ENCODE results near the gene LRRC75A.

LRRC75A gene

DNA sequence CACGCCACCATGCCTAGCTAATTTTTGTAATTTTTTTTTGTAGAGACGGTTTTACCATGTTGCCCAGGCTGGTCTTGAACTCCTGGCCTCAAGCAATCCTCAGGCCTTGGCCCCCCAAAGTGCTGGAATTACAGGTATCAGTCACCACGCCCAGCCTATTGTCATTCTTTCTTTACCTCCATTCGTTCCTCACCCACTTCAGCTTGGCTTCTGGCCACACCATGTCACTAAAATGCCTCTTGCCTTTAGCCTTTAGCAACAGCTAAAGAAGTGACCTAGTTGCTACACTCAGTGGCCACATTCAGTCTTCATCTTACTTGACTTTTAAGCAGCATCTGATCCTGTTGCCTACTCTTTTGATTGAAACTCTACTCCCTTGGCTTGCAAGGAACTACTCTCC, 3.6 kb upstream of the LRRC75A start:
- no peak for DNase-seq (ENCODE audit: extremely low spot score, insufficient read length, low read depth)
- FAIRE-seq, result no peak

DNA sequence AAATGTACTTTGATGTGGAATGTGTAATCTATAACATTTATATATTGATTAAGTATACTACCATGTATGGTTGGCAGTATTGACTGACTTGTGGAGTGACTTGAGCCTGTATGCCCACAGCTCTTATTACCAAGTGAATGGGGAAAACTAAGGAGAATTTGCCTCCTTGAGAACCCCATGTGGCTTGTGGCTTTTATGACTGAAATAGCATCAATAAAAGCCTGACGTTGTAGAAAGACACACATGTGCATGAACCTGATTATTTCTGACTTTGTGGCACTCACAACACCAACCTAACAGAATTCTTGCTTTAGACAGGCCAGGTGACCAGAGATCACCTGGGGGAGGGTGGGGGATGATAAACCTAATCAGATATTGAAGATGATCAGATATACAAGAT, 2.1 kb upstream of the LRRC75A start:
- FAIRE-seq, result no peak
- no peak for DNase-seq (ENCODE audit: extremely low spot score, insufficient read length, low read depth)

- DNase-seq (ENCODE audit: extremely low spot score, insufficient read length, low read depth) (no peak), FAIRE-seq (no peak)
Measured at GRCh38 chr17:16493531-16494046, 1.6 kb upstream of the LRRC75A start.

GRCh38 chr17:16492613-16493530, 879 bp upstream of the LRRC75A start:
- FAIRE-seq, result no peak
- DNase-seq (ENCODE audit: extremely low spot score, insufficient read length, low read depth), result no peak

DNA sequence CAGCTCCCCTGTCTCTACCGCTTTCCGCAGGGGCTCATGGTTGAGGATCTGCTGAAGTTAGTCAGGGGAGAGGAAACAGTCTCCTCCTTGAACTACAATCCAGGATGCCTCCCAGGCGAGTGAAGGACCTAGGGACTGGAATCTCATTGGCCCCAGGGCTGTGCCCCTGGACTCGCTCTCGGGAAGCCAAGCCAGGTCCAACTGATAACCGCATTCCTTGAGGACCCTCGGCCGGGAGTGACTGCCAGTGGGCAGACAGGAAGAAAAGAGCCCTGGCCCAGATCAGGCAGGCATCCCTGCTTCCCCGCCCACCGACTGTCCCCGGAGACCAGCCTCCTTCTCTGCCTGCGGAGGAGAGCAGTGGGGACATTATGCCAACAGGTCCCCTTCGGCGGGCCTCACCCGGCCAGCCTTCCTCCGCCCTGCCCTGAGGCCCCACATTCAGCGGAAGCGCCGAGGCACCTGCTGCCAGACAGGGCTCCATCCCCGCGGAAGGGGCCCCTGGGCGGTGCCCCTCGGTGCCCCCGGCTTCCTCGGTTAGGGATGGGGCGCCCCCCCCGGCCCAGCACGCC, 776 bp downstream of the LRRC75A start:
- FAIRE-seq, result no peak
- DNase-seq (ENCODE audit: extremely low spot score, insufficient read length, low read depth), result no peak

- no peak for FAIRE-seq
- no peak for DNase-seq (ENCODE audit: extremely low spot score, insufficient read length, low read depth)
Measured at GRCh38 chr17:16489431-16489830, 2.6 kb downstream of the LRRC75A start.

DNA sequence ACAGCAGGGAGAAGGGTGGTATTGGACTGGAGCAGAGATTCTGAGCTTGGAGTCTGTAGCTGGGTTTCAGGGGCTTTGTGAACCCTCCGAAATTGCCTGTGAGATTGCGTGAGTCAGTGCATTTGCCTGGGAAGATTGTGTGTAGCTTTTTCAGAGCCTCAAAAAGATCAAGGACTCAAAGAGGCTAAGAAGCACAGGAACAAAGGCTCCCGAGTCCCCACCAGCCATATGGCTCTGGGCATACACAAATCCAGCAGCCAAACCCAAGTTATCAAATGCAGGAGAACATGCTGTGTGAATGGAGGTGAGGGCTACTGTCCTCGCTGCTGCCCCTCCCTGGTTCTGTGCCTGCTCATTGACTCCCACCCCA, 3.0 kb downstream of the LRRC75A start:
- FAIRE-seq (no peak), DNase-seq (ENCODE audit: extremely low spot score, insufficient read length, low read depth) (no peak)

GRCh38 chr17:16488186-16488967, 3.6 kb downstream of the LRRC75A start:
- no peak for DNase-seq (ENCODE audit: extremely low spot score, insufficient read length, low read depth)

GRCh38 chr17:16486373-16487250, 5.4 kb downstream of the LRRC75A start:
- DNase-seq (ENCODE audit: extremely low spot score, insufficient read length, low read depth) (no peak), FAIRE-seq (no peak)

More at GRCh38 chr17:16488186-16488967, 3.6 kb downstream of the LRRC75A start:
- no peak for FAIRE-seq

DNA sequence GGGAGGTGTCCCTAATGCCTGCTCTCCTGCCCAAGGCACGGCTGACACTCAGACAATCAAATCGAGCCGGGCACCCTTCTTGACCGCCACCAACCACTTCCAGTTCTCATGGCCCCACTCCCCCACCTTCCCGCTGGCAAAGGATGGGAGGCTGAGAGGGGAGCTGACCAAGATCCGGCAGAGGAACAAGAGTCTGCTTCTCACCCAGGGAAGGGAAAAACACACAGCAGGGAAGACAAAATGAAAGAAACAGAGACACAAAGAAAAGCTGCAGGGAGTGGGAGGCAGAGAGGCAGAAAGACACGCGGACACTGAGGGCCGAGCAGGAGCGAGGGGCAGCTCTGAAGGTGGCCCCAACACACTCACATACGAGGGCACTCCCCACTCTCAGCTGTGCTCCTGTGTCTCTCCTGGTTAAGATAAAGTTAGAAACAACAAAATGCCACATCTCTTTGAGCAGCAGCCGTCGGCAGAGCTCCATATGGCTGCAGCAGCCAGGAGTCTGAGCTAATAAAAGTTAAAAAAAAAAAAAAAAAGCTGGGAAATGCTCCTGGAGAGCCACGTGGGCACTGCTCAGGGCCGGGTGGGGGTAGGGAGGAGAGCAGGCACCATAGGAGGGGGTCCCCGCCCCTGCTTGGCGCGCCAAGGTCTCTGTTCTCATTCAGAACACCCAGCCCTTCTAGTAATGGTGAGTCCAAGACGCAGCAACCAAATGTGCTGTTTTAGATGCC, 7.4 kb downstream of the LRRC75A start:
- DNase-seq (ENCODE audit: extremely low spot score, insufficient read length, low read depth) (no peak), FAIRE-seq (no peak)

GRCh38 chr17:16483021-16483645, 8.9 kb downstream of the LRRC75A start:
- no peak for FAIRE-seq
- DNase-seq (ENCODE audit: extremely low spot score, insufficient read length, low read depth), result no peak

GRCh38 chr17:16482253-16482652, 9.7 kb downstream of the LRRC75A start:
- FAIRE-seq (no peak), DNase-seq (ENCODE audit: extremely low spot score, insufficient read length, low read depth) (no peak)

- DNase-seq (ENCODE audit: extremely low spot score, insufficient read length, low read depth) (no peak), FAIRE-seq (no peak)
Measured at GRCh38 chr17:16480995-16481394, 11.0 kb downstream of the LRRC75A start.

DNA sequence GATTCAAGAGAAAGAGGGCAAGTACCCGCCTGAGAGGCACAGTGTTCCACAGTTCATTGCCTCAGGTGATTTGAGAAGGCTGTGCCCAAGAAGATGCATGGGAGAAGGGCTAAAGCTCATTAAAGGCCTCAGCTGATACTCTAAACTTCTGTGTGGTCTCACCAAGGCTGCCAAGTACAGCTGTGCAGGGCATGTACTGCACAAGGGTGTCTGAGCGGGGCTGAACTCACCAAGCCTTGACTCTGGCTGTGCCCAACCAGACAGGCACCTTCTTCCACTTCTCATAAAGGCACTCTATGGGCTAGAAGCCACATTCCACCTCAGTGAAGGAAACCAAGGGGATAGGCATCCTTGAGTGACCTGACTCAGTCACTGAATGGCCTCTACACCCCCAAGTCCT, 12.7 kb downstream of the LRRC75A start:
- FAIRE-seq, result no peak
- no peak for DNase-seq (ENCODE audit: extremely low spot score, insufficient read length, low read depth)

DNA sequence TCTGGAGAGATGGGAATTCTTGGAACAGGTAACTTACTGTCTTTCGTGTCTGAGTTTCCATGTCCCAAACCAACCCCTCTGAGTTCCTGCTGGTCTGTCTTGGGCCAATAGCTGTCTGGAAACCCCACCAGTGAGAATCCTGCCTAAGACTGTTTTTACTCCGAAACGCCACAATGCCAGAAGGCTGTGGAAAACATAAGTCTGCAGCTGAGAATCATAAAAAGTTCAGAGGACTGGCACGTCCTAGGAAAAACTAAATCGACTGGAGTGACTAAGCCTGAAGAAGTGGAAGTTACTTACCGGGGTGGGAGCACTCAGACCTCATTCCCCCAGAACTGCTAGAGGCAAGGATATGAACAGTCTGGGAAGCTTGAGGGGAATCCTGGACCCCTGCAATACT, 13.3 kb downstream of the LRRC75A start:
- DNase-seq (ENCODE audit: extremely low spot score, insufficient read length, low read depth), result no peak
- FAIRE-seq, result no peak

DNA sequence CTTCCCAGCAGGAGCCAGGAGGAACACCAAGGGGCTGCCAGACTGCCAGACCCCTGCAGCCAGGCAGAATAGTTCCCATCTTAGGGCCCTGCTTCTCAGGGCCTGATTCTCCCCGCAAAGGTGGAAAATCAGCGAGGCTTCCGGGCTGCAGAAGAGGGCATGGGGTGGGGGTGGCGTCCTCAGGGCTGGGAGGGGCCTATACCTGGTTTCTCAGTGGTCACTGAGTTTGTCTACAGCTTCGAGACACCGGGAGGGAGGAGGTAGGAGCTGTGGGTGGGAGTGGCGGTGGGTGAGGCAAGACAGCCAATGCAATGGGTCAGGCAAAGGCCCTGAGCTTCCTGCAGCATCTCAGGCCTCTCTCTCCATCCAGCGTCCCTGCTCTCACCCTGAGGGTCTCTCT, 14.3 kb downstream of the LRRC75A start:
- FAIRE-seq (no peak), DNase-seq (ENCODE audit: extremely low spot score, insufficient read length, low read depth) (no peak)

GRCh38 chr17:16477255-16477654, 14.7 kb downstream of the LRRC75A start:
- FAIRE-seq (no peak), DNase-seq (ENCODE audit: extremely low spot score, insufficient read length, low read depth) (no peak)

GRCh38 chr17:16475179-16475704, 16.8 kb downstream of the LRRC75A start:
- FAIRE-seq, result no peak
- no peak for DNase-seq (ENCODE audit: extremely low spot score, insufficient read length, low read depth)
